ENCODE measurements around the gene TAAR6.
A peak's percentile ranks its signal among the peaks of the same experiment; 100 is the strongest.
"Not testable (repeated sequence)": the region's sequence is repeated elsewhere in the genome, so short reads cannot be mapped to it uniquely, and the experiment has no call there.

The TAAR6 gene

GRCh38 chr6:132570221-132570777 lies at the start of gene TAAR6:
TAAR6 (plus strand) TSS chr6:132570322; CDS start chr6:132570322, 0 bp downstream.
- Mint-ChIP-seq H3K27me3 (peaks cover 38% of the 10 kb centered on the region), H3K36me3 (ENCODE audit: low read depth) (no peaks in the 10 kb centered on the region), H3K27ac (no peak within 1 kb of the TSS), H3K4me1 (ENCODE audit: low read depth) (no peaks in the 10 kb centered on the region), H3K4me3 (no peak within 1 kb of the TSS), H3K9me3 (no peaks in the 10 kb centered on the region)

DNA sequence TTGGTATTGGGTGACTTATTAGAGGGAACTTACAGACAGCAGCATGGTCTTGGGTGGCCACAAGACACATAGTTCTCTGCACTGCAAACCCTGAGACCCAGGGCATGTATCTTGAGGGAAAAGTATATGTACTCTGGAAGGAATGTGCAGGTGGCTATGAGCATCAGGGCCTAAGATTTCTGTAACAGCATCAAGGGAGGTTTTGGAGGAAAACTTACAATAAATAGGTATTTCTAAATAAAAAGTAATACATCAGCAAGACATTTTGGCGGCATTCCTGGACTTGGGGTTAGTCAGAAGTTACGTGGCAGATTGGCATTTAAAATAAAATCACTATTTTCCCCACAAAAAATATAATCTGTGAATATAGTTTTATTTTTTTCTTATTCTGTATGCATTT lies 49.2 kb upstream of the TAAR6 start:
- H3K4me3 Mint-ChIP-seq = no peak overlapping the region
- no peaks in the 10 kb centered on the region for H3K4me1 Mint-ChIP-seq (ENCODE audit: low read depth)
- H3K9me3 Mint-ChIP-seq = no peaks in the 10 kb centered on the region
- H3K36me3 Mint-ChIP-seq (ENCODE audit: low read depth) = no peaks in the 10 kb centered on the region
- peaks cover 31% of the 10 kb centered on the region for H3K27me3 Mint-ChIP-seq
- H3K27ac Mint-ChIP-seq = no peak overlapping the region

- no peak overlapping the region for H3K27ac Mint-ChIP-seq
- no peaks in the 10 kb centered on the region for H3K9me3 Mint-ChIP-seq
- peaks cover 35% of the 10 kb centered on the region for H3K27me3 Mint-ChIP-seq
- no peak overlapping the region for H3K4me3 Mint-ChIP-seq
- no peaks in the 10 kb centered on the region for H3K4me1 Mint-ChIP-seq (ENCODE audit: low read depth)
- H3K36me3 Mint-ChIP-seq (ENCODE audit: low read depth) = no peaks in the 10 kb centered on the region
Measured at GRCh38 chr6:132524646-132525045, 45.5 kb upstream of the TAAR6 start.

DNA sequence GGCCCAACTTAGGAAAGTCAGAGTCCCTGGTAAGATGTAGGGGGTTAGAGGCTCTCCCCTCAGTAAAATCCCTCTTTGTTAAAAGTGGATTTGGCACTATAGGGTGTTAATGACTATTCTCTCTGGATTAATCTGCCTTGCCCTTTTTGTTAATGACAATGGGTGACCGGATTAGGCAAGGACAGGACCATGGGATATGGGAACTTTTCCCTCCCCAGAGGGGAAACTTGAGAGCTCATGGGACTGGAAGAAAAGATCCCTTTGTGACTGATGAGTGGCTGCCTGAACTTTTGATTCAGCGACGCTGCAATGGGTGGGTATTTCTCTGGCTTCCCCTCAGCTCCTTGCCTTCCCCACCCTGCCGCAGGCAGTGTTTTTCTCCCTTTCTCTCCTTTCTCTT lies 44.3 kb upstream of the TAAR6 start:
- peaks cover 33% of the 10 kb centered on the region for H3K27me3 Mint-ChIP-seq
- no peaks in the 10 kb centered on the region for H3K36me3 Mint-ChIP-seq (ENCODE audit: low read depth)
- H3K9me3 Mint-ChIP-seq = no peaks in the 10 kb centered on the region
- H3K27ac Mint-ChIP-seq = no peak overlapping the region
- no peak overlapping the region for H3K4me3 Mint-ChIP-seq
- H3K4me1 Mint-ChIP-seq (ENCODE audit: low read depth) = no peaks in the 10 kb centered on the region

DNA sequence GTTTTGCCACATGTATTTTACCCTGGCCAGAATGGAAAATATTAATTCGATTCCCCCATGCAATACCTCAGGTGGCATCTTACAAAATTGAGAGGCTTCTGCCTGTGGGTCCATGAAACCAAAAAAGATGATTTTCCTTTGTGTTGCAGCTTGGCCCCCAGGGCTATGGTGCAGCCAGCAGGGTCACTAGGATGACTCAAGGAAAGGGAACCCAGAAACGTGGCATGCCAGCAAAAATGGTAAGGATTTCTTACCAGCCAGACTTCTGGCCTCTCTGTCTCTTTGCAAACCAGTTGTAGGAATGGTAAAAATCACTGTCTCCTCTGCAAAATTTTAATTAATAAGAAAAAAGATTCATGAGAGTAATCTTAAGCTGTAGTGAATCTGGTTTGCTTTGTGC lies 43.7 kb upstream of the TAAR6 start:
- H3K9me3 Mint-ChIP-seq = no peaks in the 10 kb centered on the region
- H3K27ac Mint-ChIP-seq = no peak overlapping the region
- no peaks in the 10 kb centered on the region for H3K4me1 Mint-ChIP-seq (ENCODE audit: low read depth)
- no peaks in the 10 kb centered on the region for H3K36me3 Mint-ChIP-seq (ENCODE audit: low read depth)
- peaks cover 31% of the 10 kb centered on the region for H3K27me3 Mint-ChIP-seq
- no peak overlapping the region for H3K4me3 Mint-ChIP-seq

DNA sequence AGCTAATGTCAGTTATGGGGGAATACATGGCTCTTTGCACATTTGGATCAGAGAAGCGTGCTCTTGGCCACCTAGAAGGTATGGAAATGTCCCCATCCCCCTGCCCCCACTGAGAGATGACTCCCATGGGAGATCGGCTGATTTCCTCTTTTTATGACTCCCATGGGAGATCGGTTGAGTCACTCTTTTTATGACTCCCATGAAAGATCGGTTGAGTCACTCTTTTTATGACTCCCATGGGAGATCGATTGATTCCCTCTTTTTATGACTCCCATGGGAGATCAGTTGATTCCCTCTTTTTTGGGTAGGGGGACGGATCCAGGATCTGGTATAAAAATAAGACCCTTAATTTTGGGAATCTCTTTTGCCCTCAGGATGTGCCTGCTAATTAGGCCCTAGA lies 42.3 kb upstream of the TAAR6 start:
- no peaks in the 10 kb centered on the region for H3K36me3 Mint-ChIP-seq (ENCODE audit: low read depth)
- H3K27me3 Mint-ChIP-seq = peaks cover 29% of the 10 kb centered on the region
- no peak overlapping the region for H3K4me3 Mint-ChIP-seq
- H3K27ac Mint-ChIP-seq = no peak overlapping the region
- no peaks in the 10 kb centered on the region for H3K4me1 Mint-ChIP-seq (ENCODE audit: low read depth)
- H3K9me3 Mint-ChIP-seq = no peaks in the 10 kb centered on the region

- no peaks in the 10 kb centered on the region for H3K4me1 Mint-ChIP-seq (ENCODE audit: low read depth)
- no peaks in the 10 kb centered on the region for H3K36me3 Mint-ChIP-seq (ENCODE audit: low read depth)
- no peak overlapping the region for H3K27ac Mint-ChIP-seq
- no peaks in the 10 kb centered on the region for H3K9me3 Mint-ChIP-seq
- peaks cover 7% of the 10 kb centered on the region for H3K27me3 Mint-ChIP-seq
- peak overlapping the region; percentile 35 for H3K4me3 Mint-ChIP-seq
Measured at GRCh38 chr6:132530293-132530974, 39.7 kb upstream of the TAAR6 start.

DNA sequence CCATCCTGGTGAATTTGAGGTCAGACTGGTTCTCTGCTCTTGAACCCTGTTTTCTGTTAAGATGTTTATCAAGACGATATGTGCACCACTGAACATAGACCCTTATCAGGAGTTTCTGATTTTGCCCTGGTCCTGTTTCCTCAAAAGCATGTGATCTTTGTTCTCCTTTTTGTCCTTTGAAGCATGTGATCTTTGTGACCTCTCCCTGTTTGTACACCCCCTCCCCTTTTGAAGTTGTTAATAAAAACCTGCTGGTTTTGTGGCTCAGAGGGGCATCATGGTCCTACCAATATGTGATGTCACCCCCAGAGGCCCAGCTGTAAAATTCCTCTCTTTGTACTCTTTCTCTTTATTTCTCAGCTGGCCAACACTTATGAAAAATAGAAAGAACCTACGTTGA lies 35.6 kb upstream of the TAAR6 start:
- H3K36me3 Mint-ChIP-seq (ENCODE audit: low read depth); H3K4me1 Mint-ChIP-seq (ENCODE audit: low read depth); H3K27ac Mint-ChIP-seq; H3K9me3 Mint-ChIP-seq; H3K4me3 Mint-ChIP-seq: not testable (repeated sequence)
- H3K27me3 Mint-ChIP-seq = peaks cover 16% of the 10 kb centered on the region

GRCh38 chr6:132537145-132537544 lies 33.0 kb upstream of the TAAR6 start:
- no peaks in the 10 kb centered on the region for H3K4me1 Mint-ChIP-seq (ENCODE audit: low read depth)
- no peak overlapping the region for H3K4me3 Mint-ChIP-seq
- no peaks in the 10 kb centered on the region for H3K9me3 Mint-ChIP-seq
- H3K36me3 Mint-ChIP-seq (ENCODE audit: low read depth) = no peaks in the 10 kb centered on the region
- no peak overlapping the region for H3K27ac Mint-ChIP-seq
- peaks cover 28% of the 10 kb centered on the region for H3K27me3 Mint-ChIP-seq

DNA sequence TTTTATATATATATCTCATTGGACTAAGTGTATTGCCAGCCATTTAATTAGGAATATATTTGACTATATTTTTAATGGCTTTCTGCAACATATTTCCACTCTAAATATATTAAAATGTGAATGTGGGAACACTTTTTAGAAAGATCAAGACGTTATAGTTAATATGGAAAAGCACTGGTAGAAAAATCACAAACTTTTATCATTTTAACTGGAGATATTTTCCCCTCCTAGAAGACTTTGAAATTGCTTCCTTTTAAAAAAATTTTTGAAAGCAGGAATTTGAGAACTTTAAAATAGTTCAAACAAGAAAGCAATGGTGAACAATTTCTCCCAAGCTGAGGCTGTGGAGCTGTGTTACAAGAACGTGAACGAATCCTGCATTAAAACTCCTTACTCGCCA lies 32.1 kb upstream of the TAAR6 start, which contains the start of gene TAAR9:
Gene TAAR9, plus strand, starts transcription at position 301 of the 400 bp plus-strand sequence. Its CDS starts 13 bp downstream, at position 314.
- Mint-ChIP-seq H3K27ac (no peak within 1 kb of the TSS), H3K9me3 (no peaks in the 10 kb centered on the region), H3K4me3 (no peak within 1 kb of the TSS), H3K27me3 (peaks cover 28% of the 10 kb centered on the region), H3K4me1 (ENCODE audit: low read depth) (no peaks in the 10 kb centered on the region), H3K36me3 (ENCODE audit: low read depth) (no peaks in the 10 kb centered on the region)

DNA sequence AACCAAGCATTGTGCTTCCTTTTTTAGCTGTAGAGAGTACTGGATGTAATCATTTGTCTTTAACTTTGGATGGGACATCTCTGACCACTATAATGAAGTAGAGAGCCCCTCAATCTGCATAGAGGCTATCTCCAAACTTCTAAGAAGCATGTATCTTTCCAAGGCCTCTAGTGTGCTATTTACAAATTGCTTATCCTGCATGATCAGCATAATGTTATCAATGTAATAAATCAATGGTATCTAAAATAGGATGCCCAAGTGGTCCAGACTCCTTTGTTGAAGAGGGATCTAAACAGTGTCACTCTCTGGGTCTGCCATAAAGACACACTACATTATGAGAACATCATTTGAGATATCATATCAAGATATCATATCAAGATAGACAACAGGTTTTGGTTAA lies 25.3 kb upstream of the TAAR6 start:
- no peaks in the 10 kb centered on the region for H3K4me1 Mint-ChIP-seq (ENCODE audit: low read depth)
- no peak overlapping the region for H3K4me3 Mint-ChIP-seq
- H3K9me3 Mint-ChIP-seq = no peaks in the 10 kb centered on the region
- H3K36me3 Mint-ChIP-seq (ENCODE audit: low read depth) = no peaks in the 10 kb centered on the region
- peaks cover 37% of the 10 kb centered on the region for H3K27me3 Mint-ChIP-seq
- H3K27ac Mint-ChIP-seq = no peak overlapping the region

DNA sequence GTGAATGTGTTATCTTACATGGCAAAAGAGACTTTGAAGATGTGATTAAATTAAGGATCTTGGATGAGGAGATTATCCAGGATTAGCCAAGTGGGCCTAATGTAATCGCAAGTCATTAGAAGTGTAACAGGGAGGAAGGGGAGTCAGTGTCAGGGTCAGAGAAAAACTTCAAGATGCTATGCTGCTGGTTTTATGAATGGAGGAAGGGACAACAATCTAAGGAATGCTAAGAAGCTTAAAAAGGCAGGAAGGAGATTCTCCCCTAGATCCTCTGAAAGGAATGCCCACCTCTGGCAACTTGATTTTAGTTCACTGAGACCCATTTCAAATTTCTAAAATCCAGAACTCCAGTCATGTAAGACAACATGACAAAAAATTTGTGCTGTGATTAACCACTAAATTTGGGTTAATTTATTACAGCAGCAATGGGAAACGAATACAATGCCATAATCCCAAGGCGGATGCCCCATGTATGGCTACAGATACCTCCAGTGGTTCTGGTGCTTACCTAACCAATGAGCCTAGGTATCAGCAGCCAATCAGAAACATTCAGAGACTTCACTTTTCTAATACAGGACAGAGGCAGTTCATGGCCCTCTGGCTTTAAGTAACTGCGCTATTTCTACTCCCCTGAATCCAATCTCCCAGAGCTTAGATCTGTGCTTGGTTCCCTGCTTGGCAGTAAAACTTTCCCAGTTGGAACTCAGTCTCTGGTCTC lies 21.2 kb upstream of the TAAR6 start:
- Mint-ChIP-seq H3K36me3 (ENCODE audit: low read depth) (no peaks in the 10 kb centered on the region), H3K27ac (no peak overlapping the region), H3K4me3 (no peak overlapping the region), H3K4me1 (ENCODE audit: low read depth) (no peaks in the 10 kb centered on the region), H3K27me3 (peaks cover 31% of the 10 kb centered on the region), H3K9me3 (no peaks in the 10 kb centered on the region)

GRCh38 chr6:132551214-132551613 lies 18.9 kb upstream of the TAAR6 start:
- peaks cover 26% of the 10 kb centered on the region for H3K27me3 Mint-ChIP-seq

GRCh38 chr6:132552372-132552771 lies 17.8 kb upstream of the TAAR6 start, which contains the start of gene TAAR8:
TAAR8 (plus strand) TSS chr6:132552672; CDS start chr6:132552693, 21 bp downstream.
- peaks cover 37% of the 10 kb centered on the region for H3K27me3 Mint-ChIP-seq
- no peaks in the 10 kb centered on the region for H3K9me3 Mint-ChIP-seq
- no peaks in the 10 kb centered on the region for H3K4me1 Mint-ChIP-seq (ENCODE audit: low read depth)
- no peak within 1 kb of the TSS for H3K27ac Mint-ChIP-seq
- H3K4me3 Mint-ChIP-seq = no peak within 1 kb of the TSS
- H3K36me3 Mint-ChIP-seq (ENCODE audit: low read depth) = no peaks in the 10 kb centered on the region

More at GRCh38 chr6:132551214-132551613, 18.9 kb upstream of the TAAR6 start:
- H3K4me1 Mint-ChIP-seq (ENCODE audit: low read depth) = no peaks in the 10 kb centered on the region
- H3K9me3 Mint-ChIP-seq = no peaks in the 10 kb centered on the region
- H3K36me3 Mint-ChIP-seq (ENCODE audit: low read depth) = no peaks in the 10 kb centered on the region
- no peak overlapping the region for H3K27ac Mint-ChIP-seq
- H3K4me3 Mint-ChIP-seq = no peak overlapping the region

GRCh38 chr6:132560087-132560486 lies 10.0 kb upstream of the TAAR6 start:
- H3K27ac Mint-ChIP-seq; H3K36me3 Mint-ChIP-seq (ENCODE audit: low read depth); H3K4me3 Mint-ChIP-seq; H3K9me3 Mint-ChIP-seq; H3K4me1 Mint-ChIP-seq (ENCODE audit: low read depth): not testable (repeated sequence)
- peaks cover 50% of the 10 kb centered on the region for H3K27me3 Mint-ChIP-seq
